ENCODE measurements around the gene TNRC6A.

DNA sequence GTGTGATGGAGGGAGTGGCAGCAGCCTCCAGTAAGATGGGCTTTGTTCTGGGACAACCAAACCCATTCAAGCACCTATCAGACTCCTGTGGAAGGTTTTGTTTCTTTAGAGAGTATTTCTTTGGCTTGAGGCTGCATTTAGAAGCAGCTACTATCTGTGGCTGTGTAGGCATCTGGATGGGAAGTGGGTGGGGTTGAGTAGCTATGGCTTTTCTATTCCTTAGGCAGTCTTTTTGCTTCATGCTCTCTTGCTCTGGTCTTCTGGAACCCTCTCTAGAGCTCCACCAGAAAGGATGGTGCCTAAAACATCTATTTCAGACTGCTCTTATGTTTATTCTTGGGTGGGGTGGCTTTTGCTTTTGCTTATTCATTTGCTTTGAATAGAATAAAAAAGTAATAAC lies 19.9 kb downstream of the TNRC6A start:
- TF ChIP-seq, protein P1, sequence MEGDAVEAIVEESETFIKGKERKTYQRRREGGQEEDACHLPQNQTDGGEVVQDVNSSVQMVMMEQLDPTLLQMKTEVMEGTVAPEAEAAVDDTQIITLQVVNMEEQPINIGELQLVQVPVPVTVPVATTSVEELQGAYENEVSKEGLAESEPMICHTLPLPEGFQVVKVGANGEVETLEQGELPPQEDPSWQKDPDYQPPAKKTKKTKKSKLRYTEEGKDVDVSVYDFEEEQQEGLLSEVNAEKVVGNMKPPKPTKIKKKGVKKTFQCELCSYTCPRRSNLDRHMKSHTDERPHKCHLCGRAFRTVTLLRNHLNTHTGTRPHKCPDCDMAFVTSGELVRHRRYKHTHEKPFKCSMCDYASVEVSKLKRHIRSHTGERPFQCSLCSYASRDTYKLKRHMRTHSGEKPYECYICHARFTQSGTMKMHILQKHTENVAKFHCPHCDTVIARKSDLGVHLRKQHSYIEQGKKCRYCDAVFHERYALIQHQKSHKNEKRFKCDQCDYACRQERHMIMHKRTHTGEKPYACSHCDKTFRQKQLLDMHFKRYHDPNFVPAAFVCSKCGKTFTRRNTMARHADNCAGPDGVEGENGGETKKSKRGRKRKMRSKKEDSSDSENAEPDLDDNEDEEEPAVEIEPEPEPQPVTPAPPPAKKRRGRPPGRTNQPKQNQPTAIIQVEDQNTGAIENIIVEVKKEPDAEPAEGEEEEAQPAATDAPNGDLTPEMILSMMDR (IDR thresholded peaks at IDR 0.05) = no peak
- TF ChIP-seq POLR2AphosphoS5 (IDR thresholded peaks at IDR 0.05; ENCODE audit: insufficient read depth in 1 of 2, low read depth in 1 of 2) = no peak
- no peak for TF ChIP-seq POLR2A (IDR thresholded peaks at IDR 0.05)
